ENCODE results near the gene DCP2.
"Not testable (repeated sequence)": the region's sequence is repeated elsewhere in the genome, so short reads cannot be mapped to it uniquely, and the experiment has no call there.

The DCP2 gene

DNA sequence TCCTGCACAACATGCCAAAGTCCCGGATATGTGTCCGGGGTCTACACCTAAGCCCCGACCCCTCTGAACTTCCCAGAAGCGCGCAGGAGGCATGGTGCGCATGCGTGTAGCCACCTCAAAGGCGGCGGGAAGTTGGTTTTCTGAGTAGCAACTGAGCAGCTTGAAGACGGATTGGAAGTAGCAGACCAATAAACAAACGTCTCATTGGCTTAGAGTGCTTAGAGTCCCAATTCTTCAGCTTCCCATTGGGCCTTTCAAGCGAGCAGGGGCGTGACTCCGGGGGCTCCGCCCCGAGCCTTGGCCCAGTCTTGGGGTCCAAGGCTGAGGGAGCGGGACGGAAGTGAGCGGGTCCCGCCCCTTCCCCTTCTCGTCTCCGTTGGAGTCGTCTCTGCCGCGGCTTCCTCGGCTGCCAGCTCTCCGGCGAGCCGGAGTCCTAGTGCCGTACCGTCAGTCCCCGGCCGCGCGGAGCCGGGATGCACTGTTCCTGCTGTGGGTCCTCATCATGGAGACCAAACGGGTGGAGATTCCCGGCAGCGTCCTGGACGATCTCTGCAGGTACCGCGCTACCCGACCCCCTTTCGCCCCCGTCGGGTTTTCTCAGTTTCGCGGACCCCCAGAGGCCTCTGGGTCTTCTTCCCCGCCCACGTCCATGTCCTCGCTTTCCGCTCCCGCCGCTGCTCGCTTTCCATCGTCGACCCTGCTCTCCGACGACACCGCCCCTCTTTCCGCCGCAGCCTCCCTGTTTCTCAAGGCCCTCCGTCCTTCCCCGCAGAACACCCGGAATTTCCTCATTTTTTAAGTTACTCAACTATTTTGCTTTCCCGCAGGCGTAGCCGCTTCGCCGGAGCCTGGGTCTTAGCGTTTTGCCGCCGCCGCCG lies at the start of gene DCP2:
Gene DCP2, plus strand, starts transcription at position 367 of the 878 bp plus-strand sequence. Its CDS starts 136 bp downstream, at position 503.
- peak; percentile 89 to 94 for DNase-seq (ENCODE audit: low read depth in 2 of 2)

GRCh38 chr5:112929336-112930081 lies 47.1 kb upstream of the DCP2 start:
- no peak for DNase-seq (ENCODE audit: low read depth in 2 of 2)

- no peak for DNase-seq (ENCODE audit: low read depth in 2 of 2)
These were observed 46.6 kb upstream of the DCP2 start for GRCh38 chr5:112930082-112930344.

- DNase-seq (ENCODE audit: low read depth in 2 of 2), result no peak
These were observed 45.1 kb upstream of the DCP2 start for GRCh38 chr5:112931473-112931872.

GRCh38 chr5:112933105-112933504 lies 43.5 kb upstream of the DCP2 start:
- no peak for DNase-seq (ENCODE audit: low read depth in 2 of 2)

DNA sequence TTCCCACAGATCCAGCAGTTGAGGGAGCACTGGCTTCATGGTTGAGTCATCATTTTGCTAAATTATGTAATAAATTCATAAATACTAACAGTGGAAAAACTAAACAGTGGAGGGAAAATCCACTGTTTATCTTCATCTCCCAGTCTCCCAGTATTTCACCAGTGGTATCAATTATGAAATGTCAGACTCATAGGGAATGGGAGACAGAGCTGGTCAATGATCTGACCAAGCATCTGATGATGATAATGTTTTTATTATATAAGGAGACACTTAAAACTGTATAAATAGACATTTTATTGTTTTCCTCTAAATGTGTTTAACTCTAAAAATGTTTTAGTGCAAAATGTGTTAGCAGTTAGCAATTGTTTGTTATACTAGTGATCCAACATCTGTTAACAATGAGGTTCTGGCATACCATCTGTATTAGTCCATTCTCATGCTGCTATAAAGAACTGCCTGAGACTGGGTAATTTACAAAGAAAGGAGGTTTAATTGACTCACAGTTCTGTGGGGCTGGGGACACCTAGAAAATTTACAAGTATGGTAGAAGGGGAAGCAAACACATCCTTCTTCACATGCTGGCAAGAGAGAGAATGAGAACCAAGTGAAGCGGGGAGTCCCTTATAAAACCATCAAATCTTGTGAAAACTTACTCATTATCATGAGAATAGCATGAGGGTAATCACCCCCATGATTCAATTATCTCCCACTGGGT lies 42.8 kb upstream of the DCP2 start:
- no peak for DNase-seq (ENCODE audit: low read depth in 2 of 2)

DNA sequence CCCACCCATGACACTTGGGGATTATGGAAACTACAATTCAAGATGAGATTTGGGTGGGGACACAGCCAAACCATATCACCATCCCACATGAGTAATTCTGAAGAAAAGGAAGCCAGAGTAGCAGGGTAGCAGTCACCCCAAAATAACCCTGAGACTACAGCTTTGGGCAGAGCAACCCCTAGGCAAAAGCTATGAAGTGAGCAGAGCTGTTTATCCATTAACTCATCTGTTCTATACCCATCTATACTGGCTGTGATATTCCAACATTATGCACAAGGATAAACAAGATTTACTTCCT lies 42.3 kb upstream of the DCP2 start:
- DNase-seq (ENCODE audit: low read depth in 2 of 2), result no peak

DNA sequence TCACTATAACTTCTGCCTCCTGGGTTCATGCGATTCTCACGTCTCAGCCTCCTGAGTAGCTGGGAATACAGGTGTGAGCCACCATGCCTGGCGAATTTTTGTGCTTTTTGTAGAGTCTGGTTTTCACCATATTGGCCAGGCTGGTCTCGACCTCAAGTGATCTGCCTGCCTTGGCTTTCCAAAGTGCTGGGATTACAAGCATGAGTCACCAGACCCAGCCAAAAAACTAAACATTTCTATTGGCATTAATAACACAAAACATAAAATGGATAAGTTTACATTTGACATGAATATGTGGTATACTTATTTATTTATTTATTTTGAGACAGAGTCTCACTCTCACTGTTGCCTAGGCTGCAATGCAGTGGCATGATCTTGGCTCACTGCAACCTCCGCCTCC lies 40.9 kb upstream of the DCP2 start:
- DNase-seq (ENCODE audit: low read depth in 2 of 2), result no peak

GRCh38 chr5:112938286-112938685 lies 38.3 kb upstream of the DCP2 start:
- no peak for DNase-seq (ENCODE audit: low read depth in 2 of 2)

GRCh38 chr5:112940670-112941069 lies 35.9 kb upstream of the DCP2 start:
- no peak for DNase-seq (ENCODE audit: low read depth in 2 of 2)

DNA sequence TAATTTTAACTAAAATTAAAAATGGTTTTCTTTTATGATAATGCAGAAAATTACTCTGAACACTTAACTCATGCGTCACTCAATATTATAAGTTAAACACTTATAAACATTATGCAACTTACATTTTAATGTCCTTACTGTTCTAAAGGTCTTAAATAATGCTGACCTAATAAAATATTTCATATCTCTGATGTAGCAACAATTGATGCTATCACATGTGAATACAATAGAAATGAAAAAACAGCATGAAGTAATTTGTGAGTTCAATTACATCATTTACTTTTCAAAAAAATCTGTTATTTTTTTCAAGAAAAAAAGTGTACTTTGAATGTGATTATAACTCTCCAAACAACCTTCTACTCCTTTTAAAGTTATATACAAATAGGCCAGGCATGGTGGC lies 28.1 kb upstream of the DCP2 start:
- no peak for DNase-seq (ENCODE audit: low read depth in 2 of 2)

- DNase-seq (ENCODE audit: low read depth in 2 of 2), result no peak
These were observed 25.4 kb upstream of the DCP2 start for GRCh38 chr5:112951124-112951702.

DNA sequence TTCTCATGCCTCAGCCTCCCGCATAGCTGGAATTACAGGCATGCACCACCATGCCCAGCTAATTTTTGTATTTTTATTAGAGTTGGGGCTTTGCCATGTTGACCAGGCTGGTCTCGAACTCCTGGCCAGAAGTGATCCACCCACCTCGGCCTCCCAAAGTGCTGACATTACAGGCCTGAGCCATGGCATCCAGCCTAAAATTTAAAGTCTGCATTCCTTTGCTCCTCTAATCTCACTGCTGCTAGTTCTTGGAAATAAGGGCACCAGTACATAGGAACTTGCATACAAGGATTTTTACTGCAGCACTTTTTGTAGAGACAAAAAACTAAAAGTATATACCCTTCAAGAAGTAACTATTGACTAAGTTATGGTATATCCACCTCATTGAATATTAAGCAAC lies 20.0 kb upstream of the DCP2 start:
- no peak for DNase-seq (ENCODE audit: low read depth in 2 of 2)

DNA sequence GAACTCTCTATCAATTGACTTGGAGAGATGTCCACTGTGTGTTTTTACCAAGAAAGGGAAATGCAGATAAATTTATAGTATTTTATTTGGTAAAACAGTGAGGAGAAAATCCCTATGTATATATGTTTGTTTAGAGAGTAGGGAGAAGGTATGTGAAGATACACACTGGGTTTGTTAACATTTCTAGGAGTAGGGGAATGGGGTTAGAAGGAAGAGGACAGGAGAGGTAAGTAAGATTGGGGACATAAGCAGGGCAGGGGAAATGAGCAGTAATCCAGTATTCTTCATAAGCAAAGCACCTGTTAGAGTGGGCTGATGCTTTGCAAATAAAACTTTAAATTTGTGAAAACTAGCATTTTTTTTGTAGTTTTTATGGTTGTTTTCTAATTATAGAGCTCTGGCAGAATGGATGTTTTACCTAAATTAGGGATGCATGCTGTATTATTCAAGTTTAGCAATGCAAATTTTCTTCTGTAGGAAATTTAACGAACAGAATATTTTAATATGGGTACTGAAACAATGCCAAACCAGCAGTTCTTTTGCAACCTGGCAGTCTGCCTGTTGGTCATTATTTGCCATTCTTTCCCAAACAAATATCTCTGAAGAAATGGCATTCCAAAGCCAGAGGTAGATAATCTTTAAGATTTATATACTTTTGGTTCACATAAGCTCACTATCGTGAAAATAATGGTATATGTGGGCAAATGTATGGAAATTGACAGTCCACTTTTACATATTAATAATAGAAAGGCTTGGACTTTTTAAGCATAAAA lies 19.4 kb upstream of the DCP2 start:
- DNase-seq (ENCODE audit: low read depth in 2 of 2), result no peak

DNA sequence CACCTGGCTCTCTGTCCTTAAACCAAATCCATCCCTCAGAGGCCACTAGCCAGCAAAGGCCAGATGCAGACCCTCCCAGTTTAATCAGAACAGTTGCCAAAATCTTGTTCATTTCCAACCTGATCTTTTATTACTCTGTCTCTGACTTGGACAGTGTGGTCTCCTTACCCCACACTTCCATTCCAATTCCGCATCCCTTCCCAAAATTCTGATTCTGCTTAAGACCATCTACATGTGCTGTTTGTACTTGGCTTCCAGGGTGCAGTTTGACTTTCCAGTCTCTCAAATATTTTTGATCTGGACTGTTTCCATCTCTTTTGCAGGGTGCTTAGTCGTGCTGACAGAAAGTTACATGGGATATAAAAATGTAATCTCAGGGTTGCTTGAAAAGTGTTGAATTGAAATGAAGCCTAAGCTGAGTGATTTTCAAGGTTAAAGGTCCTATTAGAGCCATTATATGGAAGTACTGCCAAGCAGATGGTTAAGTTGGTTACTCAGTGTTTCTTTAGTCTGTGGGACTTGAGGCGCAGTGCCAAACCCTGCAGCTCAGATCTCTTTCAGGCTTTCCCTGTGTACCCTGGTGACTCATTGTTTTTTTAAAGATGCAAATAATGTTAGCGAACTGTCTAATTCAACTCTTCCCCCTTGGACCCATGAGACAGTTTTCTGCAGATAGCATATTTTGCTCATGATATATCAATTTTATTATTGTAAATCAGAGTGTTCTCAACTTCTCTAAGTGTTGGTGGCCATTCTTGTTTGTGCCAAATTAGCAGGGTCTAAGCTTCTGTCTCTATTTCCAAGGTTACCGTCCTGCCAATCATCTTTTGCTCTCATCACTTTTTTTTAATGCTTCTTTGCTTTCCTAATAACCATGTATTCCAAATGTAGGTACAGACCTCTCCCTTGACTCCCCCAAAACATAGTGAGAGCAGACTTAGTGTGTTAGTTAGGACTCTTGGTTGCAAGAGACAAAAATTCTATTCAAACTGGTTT lies 18.2 kb upstream of the DCP2 start:
- no peak for DNase-seq (ENCODE audit: low read depth in 2 of 2)

DNA sequence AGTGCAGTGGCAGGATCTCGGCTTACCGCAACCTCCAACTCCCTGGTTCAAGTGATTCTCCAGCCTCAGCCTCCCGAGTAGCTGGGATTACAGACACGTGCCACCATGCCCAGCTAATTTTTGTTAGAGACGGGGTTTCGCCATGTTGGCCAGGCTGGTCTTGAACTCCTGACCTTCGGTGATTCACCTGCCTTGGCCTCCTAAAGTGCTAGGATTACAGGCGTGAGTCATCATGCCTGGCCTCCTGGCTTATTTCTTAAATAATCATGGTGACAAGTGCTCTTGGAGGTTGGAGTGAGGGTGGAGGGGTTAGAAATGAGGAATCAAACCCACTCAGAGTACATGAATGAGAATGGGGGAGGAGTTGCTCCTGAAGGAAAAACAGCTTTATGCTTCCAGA lies 16.7 kb upstream of the DCP2 start:
- DNase-seq (ENCODE audit: low read depth in 2 of 2), result peak in 1 of 2 donors; percentile 10

GRCh38 chr5:112960315-112960714 lies 16.3 kb upstream of the DCP2 start:
- DNase-seq (ENCODE audit: low read depth in 2 of 2), result no peak

- DNase-seq (ENCODE audit: low read depth in 2 of 2), result no peak
These were observed 15.6 kb upstream of the DCP2 start for GRCh38 chr5:112960863-112961504.

GRCh38 chr5:112963374-112963733 lies 13.2 kb upstream of the DCP2 start:
- not testable (repeated sequence) for DNase-seq (ENCODE audit: low read depth in 2 of 2)

- no peak for DNase-seq (ENCODE audit: low read depth in 2 of 2)
These were observed 10.8 kb upstream of the DCP2 start for GRCh38 chr5:112965733-112966306.

All from stimulated activated CD4-positive, alpha-beta T cell treated with anti-CD3 and anti-CD28 coated beads, Interleukin-15, amount 100 ng/mL, for 48 hours (primary cell).